ENCODE results near the gene FER.

DNA sequence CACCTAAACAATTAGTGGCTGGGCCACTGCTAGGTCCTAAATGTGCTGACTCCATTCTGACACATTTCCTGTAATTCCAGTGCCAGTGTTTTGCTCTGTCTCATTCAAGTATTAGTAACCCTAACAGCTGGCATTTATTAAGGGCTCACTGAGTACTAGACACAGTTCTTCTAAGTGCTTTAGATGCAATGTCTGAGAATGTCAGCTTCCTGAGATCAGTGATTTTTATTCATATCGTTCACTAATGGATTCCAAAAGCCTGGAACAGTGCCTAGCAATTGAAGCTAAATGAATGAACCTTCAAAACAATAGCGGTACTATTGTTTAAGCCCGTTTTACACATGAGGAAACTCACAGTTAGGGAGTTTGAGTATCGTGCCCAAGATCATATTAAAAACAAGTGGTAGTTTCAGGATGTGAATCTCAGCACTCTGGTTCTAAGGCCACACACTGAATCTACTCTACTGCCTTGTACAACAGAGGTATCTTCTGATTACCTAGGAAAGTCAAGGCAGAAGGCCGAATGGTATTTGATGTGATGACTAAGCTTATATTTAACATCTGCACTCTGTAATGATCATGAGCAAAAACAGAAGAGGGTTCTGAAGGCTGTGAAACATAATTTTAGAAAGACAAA, 358.1 kb downstream of the FER start:
- TF ChIP-seq PCBP1 (IDR thresholded peaks at IDR 0.05; ENCODE audit: borderline replicate concordance, low read depth, low read length) (no peak), HIVEP1 (CRISPR knock-in tag; IDR thresholded peaks at IDR 0.05) (no peak), KAT7 (CRISPR knock-in tag; IDR thresholded peaks at IDR 0.05; ENCODE audit: borderline replicate concordance) (no peak), CEBPB (IDR thresholded peaks at IDR 0.05; ENCODE audit: borderline replicate concordance, low read depth, low read length) (no peak)

Data from HepG2 (cell line).